T-helper 2 cell (primary cell): ENCODE data around the gene COX11.

Experiments used
- DNase-seq, 5 experiments: peaks; one replicate each; pipeline versions ENCODE4 v3.0.0 to v3.0.0-alpha.2; 2012 to 2022
- total RNA-seq, 2 donors: gene quantifications; one replicate each; lab custom pipeline; 2026; lab: John Stamatoyannopoulos, UW

The COX11 gene, protein sequence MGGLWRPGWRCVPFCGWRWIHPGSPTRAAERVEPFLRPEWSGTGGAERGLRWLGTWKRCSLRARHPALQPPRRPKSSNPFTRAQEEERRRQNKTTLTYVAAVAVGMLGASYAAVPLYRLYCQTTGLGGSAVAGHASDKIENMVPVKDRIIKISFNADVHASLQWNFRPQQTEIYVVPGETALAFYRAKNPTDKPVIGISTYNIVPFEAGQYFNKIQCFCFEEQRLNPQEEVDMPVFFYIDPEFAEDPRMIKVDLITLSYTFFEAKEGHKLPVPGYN
- total RNA-seq, result 24.6 to 40.5 reads per million in 2 donors

DNA sequence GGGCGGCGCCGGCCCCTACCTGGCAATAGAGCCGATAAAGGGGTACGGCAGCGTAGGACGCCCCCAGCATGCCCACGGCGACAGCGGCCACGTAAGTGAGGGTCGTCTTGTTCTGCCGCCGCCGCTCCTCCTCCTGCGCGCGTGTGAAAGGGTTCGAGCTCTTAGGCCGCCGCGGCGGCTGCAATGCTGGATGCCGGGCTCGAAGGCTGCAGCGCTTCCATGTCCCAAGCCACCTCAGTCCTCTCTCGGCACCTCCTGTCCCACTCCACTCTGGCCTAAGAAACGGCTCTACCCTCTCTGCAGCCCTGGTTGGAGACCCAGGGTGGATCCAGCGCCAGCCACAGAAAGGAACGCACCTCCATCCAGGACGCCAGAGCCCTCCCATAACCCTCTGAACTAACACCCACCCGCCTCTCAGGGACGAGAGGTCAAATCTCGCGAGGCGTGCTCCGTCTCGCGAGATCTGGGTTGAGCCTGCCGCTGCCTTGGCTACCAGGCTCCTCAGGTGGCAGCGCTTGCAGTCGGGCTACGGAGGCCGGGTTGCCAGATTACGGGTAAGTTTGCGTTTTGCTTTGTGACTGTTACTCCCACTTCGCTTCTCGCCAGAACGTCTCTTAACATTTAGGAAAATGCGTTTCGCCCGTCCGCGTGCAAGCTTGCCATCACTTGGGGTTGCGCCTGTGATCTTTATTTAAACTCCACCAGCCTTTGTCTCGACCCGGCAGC is at the start of gene COX11, which contains the start of gene STXBP4:
Gene COX11, minus strand, starts transcription at position 393 of the 726 bp plus-strand sequence. Its CDS starts 8 bp downstream, at position 385.
Gene STXBP4, plus strand, starts transcription at position 504 of the 726 bp plus-strand sequence. CDS start 17,455 bp downstream, outside the sequence.
- DNase-seq, result peak; percentile 80 to 97 (median 90)

DNA sequence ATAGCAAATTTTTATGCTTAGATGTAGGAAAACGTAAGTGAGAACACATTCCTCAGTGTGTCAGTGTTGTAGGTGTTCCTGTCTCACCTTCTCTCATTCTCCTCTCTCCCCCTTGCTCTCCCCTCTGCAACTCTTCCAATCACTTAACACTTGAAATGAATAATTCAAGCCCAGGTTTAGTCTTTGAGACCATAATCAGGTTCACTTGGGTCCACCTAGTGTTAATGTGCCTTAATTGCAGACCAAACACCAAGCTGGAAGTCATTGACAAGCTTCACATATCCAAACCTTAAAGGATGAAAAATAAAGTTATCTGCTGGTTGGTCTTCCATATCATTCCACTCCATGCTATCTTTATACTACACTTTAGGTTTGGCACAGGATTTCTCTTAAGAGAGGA is 37.1 kb upstream of the COX11 start:
- peak in 1 of 5 experiments; percentile 40 for DNase-seq

DNA sequence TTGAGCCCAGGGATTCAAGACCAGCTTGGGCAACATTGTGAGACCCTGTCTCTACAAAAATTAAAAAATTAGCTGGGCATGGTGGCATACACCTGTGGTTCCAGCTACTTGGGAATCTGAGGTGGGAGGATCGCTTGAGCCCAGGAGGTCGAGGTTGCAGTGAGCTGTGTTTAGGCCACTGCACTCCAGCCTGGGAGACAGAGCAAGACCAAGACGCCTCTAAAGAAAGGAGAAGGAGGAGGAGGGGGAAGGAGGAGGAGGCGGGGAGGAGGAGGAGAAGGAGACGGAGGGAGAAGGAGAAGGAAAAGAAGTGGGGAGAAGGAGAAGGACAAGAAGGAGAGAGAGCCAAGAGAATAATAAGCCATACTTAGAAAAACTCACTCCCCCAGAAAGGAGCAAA is 36.0 kb upstream of the COX11 start:
- DNase-seq, result no peak

DNA sequence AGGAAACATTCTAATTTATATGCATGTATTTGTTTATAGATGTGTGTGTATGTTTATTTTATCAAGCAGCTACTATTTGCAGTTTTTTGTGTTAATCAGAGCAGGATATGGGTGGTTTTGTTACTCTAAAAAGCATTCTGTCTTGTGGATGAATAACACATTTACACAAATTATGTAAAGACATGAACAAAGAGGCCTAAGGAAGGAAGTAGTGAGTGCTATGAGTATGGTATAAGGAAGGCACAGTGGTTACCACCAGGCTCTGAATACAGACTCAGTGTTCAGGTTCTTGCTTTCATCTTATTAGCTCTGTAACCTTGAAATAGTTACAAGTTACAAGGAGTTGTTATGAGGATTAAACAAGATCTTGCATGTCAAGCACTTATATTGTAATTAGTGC is 34.0 kb upstream of the COX11 start:
- DNase-seq, result peak in 1 of 5 experiments; percentile 26

DNA sequence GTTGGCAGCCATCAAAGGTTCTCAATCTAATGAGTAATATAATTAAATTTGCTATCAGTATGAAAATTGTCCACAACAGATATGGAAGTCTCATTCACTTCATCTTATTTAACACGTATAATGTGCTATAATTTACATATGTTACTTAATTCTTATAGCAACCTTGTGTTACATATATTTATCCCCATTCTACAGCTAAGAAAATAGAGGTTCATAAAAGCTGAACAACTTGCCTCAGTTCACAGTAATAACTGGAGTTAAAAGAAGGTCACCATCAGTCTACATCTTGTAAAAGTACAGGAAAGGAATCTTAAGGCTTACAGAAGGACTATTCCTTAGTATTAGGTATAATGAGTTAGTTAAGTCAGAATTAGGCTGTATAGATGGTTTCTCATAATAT is 28.0 kb upstream of the COX11 start:
- no peak for DNase-seq

DNA sequence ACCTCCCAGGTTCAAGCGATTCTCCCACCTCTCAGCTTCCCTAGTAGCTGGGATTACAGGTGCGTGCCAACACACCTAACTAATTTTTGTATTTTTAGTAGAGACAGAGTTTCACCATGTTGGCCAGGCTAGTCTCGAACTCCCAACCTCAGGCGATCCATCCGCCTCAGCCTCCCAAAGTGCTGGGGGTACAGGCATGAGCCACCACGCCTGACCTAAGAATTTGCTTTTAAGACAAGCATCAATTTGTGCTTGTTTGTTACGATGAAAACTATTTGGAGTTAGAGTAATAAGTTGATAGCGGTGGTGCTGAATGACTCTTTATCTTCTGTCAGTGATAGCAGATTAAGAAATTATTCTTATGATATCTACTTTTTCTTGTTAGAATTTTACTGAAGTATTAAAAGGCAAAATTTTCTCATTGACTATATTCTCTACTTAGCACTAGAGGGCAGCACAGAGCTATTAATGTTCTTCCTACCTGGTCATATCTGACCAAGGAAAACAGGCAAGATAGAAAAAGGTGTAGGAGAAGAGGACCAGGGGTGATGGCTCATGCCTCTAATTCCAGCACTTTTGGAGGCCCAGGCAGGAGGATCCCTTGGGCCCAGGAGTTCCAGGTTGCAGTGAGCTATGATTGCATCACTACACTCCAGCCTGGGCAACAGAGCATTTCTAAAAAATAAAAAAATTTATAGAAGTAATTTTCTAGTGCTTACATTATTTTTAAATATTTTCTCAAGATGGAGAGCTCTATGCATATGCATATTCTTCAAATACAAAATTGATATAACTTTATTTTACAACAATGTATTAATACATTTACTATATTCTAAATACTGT is 24.6 kb upstream of the COX11 start:
- peak in 2 of 5 experiments; percentile 9 to 62 for DNase-seq

DNA sequence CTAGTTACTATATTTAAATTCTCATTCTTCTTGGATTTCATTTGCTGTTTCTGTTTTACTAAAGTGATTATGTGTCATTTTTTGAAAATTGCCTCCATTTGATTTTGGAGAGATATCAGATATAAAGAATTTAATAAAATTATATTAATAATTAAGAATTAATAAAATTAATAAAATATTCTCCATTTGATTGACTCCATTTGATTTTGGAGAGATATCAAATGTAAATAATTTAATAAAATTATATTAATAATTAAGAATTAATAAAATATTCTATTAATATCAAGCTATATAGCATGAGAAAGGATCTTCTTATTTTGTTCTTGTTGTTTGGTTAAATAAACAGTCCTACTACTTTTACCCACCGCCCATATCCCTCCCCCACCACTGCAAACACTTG is 23.1 kb upstream of the COX11 start:
- DNase-seq, result no peak

DNA sequence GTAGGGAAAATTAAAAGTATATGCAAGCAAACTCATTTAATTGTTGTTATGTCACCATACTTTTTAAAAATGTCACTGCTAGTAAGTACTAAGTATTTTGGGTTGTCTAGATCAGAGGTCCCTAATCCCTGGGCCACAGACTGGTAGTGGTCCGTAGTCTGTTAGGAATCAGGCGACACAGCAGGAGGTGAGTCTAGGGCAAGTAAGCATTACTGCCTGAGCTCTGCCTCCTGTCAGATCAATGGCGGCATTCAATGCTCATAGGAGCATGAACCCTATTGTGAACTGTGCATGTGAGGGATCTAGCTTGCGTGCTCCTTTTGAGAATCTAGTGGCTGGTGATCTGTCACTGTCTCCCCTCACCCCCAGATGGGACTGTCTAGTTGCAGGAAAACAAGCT is 21.7 kb upstream of the COX11 start:
- no peak for DNase-seq

DNA sequence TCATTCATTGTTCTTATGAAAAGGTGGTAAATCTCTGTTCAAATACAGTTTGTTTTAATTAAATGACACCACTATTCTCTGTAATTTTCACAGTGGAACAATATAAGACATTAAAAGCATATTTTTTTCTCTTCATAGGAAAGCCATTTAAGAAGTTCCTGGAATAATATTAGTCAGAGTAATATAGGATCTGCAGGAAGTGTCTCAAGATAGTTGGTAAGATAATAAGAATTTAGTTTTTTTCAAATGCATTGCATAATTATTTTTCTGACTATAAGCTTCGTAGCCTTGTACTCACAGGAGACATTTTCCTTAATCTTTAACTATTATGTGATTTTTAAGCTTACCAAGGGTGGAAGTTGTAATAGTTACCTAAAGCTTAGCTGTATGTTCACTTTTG is 17.0 kb upstream of the COX11 start:
- DNase-seq, result no peak

DNA sequence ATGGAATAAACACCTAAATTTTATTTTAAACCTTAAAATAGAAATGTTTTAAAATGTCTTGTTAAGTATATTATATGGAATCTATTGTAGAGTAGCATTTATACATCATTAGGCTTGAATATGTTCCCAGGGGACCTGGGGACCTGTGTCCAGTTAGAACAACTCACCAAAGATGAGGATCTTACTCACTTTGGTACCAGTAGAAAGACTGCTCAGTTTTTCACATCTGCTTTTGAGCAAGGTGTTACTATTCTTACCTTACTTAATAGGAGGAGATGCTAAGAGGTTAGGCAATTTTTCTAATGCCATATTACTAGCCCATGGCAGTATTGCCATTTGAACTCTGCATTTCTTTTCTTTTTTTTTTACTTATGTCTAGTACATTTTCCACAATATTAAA is 14.8 kb upstream of the COX11 start:
- no peak for DNase-seq

DNA sequence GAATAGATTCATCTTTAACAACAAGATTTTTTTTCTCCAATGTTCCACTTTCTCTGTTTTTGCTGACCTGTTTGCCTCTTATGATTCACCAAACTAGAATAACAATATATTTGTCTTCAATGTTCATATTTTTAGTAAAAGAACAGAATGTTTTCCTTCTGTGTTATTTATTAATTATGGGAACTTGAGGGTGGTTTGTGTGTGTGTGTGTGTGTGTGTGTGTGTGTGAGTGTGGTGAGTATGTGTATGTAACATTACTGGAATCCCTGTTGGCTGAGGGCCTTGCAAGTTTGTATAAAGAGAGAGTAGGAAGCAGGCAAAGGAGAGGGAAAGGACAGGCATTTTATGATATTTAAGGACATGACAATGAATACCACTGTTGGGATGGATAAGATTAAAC is 13.9 kb upstream of the COX11 start:
- no peak for DNase-seq

DNA sequence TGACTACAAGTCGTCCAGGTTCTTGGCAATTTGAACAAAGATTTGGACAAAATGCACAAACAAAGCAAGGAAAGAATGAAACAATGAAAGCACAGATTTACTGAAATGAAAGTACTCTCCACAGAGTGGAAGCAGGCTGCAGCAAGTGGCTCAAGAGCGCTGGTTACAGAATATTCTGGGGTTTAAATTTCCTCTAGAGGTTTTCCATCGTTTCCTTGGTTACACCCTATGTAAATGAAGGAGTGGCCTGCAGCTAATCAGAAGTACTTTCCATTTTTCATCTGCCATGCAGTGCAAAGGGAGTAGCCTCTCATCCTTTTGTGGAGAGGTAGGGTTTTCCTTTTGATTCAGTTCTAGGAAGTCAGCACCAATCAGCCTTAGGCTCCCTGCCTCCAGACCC is 11.9 kb upstream of the COX11 start:
- no peak for DNase-seq

DNA sequence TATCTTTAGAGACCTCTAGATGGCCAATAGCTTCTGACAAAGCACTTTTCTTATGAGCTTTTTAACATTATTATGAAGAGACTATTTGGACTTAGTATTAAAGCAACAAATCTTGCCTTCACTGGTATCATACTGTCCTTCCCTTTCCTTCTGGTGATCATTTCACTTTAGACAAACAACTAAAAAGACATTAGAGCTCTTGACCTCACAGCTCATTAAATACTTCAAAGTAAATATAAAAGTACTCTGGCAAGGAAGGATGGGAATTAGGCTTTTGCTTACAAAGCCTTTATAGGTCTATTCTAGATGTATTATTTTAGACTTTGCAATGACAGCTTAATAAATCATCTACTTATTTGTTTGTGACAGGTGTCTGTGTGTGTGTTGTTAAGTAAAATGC is 11.2 kb upstream of the COX11 start:
- DNase-seq, result no peak

DNA sequence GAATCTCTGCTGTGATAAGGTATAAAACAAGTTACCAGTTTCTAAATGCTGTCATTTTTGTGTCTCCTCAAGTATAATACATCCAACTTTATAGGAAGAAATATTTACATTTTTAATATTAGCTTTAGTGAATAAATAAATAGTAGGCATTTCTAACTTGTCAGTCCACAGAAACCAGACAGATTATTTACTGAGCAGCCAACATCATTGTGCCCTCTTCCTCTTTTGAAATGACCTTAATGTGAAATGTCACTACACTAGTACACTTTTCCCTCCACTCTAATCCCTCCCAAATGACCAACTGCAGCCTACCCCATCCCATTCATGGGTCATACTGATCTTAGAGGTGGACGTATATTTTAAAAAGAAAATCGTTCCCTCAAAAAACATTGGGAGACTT is 9.3 kb upstream of the COX11 start:
- DNase-seq, result no peak

DNA sequence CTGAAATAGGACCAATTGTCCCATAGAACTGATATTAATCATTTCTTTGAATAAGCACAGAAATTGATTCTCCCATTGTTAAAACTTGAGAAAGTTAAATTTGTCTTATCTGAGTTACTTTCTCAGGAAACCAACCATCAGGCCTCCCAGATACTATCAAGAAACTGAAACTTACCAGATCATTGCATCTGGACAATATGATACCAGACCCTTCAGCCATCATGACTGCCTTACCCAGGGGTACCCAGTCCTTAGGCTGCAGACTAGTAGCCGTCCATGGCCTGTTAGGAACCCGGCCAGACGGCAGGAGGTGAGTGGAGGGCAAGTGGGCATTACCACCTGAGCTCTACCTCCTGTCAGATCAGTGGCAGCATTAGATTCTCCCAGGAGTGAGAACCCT is 7.9 kb upstream of the COX11 start:
- DNase-seq, result no peak

DNA sequence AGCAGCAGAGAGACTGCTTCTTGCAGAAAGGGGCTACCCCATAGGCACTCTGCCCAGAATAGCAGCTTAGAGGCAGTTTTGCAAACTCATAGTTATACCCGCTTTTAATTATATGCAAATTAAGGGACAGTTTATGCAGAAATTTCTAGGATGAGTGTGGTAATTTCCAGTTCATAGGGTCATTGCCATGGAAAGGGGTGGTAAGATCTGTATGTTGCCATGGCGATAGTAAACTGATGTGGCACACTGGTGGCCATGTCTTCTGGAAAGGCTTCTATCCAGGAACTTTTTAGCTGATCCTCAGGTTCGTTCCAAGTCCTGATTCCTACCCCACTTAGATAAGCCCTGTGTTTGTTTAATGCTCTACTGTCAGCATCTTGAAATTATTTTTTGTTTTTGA is 6.3 kb upstream of the COX11 start:
- no peak for DNase-seq

DNA sequence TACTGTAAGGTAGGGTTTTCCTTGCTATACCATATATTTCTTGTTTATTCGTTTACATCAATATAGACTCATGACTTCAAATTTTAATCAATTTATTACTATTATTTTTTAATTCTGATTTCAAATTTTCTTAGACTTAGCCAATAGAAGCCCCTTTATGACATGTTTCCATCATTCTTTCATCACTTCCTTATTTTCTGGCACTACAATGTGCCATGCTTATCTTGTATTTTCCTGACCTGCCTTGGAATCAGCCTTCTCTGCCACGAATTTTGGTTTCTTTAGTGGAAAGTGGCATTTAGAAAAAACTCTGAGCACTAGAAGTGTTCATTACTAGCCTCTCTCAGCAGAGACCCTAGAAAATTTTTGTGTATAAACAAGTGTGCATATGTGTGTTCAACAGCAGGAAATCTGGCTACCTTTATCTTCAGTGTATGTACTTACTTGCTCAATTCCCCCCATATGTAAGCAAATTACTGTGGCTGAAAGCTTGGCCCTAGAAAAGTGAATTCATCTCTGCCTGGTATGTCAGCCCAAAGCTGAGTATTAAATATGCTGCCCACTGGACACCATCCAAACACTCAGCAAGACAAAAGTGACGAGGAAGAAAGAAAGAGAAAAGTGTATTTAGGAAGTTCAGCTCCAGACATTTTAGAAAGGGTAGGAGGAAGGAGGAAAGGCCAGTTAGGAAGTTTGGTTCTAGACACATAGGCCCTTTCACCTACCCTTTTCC is 4.1 kb upstream of the COX11 start:
- no peak for DNase-seq

DNA sequence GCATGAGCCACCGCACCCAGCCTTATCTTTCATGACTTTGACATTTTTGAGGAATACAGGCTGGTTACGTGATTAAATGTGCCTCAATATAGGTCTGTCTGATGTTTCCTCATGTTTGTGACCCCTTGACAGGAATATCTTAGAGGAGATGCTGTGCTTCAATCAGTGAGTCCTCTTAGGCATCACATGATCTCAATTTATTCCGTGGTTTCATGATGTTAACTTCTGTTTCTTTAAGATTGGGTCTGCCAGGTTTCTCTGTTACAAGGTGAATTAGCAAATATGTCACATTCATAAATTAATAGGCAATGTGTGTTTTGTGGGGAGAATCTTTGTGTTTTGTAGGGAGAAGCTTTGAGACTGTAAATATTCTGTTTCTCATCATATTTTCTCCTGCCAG is 3.4 kb upstream of the COX11 start:
- DNase-seq, result no peak

DNA sequence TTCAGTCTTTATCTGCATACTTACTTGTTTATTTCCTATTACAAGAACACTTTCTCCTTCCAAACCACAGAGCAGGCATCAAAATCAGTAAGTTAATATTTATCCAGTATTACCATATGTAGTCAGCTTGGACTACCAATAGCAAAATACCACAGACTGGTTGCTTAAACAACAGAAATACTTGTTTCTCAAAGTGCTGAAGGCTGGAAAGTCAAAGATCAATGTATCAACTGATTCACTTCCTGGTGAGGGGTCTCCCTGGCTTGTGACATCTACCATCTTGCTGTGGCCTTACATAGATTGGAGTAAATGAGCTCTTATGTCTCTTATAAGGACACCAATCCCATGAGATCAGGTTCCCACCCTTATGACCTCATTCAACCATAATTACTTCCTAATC is 2.7 kb upstream of the COX11 start:
- no peak for DNase-seq

DNA sequence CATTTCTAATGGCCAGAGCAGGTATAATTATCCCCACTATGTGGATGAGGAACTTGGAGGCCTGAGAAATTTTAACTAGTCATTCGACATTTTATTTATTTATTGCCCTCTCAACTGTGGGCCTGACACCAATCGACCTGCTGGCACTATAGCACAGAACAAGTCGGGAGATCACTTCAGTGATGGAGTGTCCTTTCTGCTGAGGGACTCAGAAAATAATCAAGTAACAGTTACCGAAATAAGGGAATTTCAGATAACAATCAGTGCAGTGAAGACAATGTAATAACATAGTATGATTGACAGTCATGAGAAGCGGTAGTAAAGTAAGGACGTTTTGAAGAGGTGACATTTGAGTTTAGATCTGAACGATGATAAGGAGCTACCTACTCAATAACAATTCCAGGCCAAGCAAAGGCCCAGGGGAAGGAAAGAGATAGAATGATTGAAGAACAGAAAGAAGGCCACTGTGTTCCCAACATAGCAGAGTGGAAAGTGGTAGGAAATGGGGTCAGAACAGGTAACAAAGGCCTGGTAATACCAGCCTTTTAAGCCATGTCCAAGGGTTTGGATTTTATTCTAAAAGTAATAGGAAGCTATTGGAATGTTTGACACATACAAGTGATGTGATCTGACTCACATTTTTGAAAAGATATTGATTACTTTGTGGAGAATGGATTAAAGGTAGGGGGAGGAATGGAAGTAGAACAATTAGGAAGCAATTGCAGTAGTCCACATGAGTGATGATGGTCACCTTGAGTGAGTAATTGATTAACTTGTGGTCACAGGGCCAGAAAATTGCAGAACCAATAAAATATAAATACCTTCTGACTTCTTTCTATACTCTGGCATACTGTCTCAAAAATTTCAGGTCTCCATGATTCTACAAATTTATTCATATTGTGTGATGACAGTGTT is 1.5 kb upstream of the COX11 start:
- DNase-seq, result peak in 1 of 5 experiments; percentile 15

DNA sequence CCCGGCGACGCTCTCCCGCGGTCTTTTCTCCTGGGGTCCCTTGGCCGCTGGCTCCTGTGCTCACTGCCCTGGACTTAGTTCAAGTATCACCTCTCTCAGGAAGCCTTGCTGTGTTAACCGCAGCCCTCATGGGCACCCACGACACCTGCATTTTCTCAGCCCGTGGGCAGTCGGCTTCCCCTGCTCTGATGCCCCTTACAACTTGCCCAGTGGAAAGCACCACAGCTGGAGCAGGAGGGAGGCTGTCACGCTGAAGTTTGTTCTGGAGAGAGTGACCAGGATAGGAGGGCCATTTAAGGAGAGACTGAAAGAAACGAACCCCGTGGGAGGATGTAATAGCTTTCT is 506 bp upstream of the COX11 start:
- DNase-seq, result peak in 1 of 5 experiments; percentile 4
